ENCODE results near the gene CHST8.

GRCh38 chr19:33671211-33671610 lies 49.5 kb downstream of the CHST8 start:
- TF ChIP-seq CTCF (IDR thresholded peaks at IDR 0.05) (no peak), POLR2A (IDR thresholded peaks at IDR 0.05) (no peak)
